ENCODE data around the gene SIX3.

DNA sequence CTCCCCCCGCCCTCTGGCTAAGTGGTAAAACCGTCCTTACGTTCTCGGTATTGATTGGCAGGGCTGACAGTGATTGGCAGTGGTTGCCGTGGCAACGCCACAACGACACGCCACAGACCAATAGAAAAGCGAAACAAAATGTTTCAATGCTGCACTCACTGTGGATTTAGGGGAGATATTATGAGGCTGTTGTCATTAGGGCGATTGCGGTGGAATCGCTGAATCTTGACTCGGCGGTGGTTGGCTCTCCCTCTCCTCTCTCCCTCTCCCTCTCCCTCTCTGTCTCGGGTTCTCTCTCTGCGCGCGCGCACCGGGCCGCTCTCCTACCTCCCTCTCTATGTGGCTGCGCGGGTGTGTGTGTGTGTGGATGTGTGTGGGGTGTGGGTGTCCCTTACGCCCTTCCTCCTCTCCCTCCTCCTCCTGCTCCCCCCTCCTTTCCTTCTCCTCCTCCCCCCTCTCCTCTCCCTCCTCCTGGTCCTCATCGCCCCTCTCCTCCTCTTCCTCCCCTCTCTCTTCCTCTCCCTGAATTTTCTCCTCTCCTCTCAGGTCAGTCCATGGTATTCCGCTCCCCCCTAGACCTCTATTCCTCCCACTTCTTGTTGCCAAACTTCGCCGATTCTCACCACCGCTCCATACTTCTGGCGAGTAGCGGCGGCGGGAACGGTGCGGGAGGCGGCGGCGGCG lies at the start of gene SIX3:
- TF ChIP-seq, protein P1, sequence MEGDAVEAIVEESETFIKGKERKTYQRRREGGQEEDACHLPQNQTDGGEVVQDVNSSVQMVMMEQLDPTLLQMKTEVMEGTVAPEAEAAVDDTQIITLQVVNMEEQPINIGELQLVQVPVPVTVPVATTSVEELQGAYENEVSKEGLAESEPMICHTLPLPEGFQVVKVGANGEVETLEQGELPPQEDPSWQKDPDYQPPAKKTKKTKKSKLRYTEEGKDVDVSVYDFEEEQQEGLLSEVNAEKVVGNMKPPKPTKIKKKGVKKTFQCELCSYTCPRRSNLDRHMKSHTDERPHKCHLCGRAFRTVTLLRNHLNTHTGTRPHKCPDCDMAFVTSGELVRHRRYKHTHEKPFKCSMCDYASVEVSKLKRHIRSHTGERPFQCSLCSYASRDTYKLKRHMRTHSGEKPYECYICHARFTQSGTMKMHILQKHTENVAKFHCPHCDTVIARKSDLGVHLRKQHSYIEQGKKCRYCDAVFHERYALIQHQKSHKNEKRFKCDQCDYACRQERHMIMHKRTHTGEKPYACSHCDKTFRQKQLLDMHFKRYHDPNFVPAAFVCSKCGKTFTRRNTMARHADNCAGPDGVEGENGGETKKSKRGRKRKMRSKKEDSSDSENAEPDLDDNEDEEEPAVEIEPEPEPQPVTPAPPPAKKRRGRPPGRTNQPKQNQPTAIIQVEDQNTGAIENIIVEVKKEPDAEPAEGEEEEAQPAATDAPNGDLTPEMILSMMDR (conservative IDR thresholded peaks at IDR 0.05; ENCODE audit: low read depth, low read length), result no peak
- no peak for TF ChIP-seq EZH2 (IDR thresholded peaks at IDR 0.05; ENCODE audit: low read length, unreplicated experiment)
- TF ChIP-seq EZH2phosphoT487 (IDR thresholded peaks at IDR 0.05; ENCODE audit: borderline replicate concordance, low read length), result no peak
